ENCODE data around the gene GHSR. TPM values are rescaled to one million over a fixed set of nuclear protein-coding genes. Genes with fewer than 3 reads are reported as not detected.

GHSR gene
- total and polyA plus RNA-seq, 4 donors = not detected

GRCh38 chr3:172467170-172467824 lies 19.0 kb upstream of the GHSR start (continued):
- TF ChIP-seq FOXA2 (IDR thresholded peaks at IDR 0.05) (no peak), CTCF (IDR thresholded peaks at IDR 0.05; ENCODE audit: low read depth, low read length, missing input control) (no peak), HNF4G (IDR thresholded peaks at IDR 0.05) (no peak), HNF4A (conservative IDR thresholded peaks at IDR 0.05) (no peak)

- Histone ChIP-seq H3K4me3 (ENCODE audit: low read depth in 1 of 3, low read length in 3 of 3) (no peak overlapping the region), H3K4me1 (ENCODE audit: control insufficient read depth in 4 of 4, insufficient read depth in 4 of 4, low read length in 3 of 4) (no peaks in the 10 kb centered on the region), H3K36me3 (ENCODE audit: control insufficient read depth in 4 of 4, insufficient read depth in 3 of 4, low read depth in 1 of 4, low read length in 3 of 4) (no peaks in the 10 kb centered on the region), H3K27me3 (ENCODE audit: control insufficient read depth in 4 of 4, insufficient read depth in 4 of 4, low read length in 3 of 4) (no peaks in the 10 kb centered on the region), H3K9ac (ENCODE audit: low read depth in 1 of 2, low read length in 2 of 2) (no peak overlapping the region), H3K9me3 (ENCODE audit: control insufficient read depth in 4 of 4, low read length in 3 of 4) (no peaks in the 10 kb centered on the region), H3K27ac (ENCODE audit: low read depth in 1 of 2, low read length in 2 of 2) (no peak overlapping the region)
- TF ChIP-seq RXRA (IDR thresholded peaks at IDR 0.05) = no peak
- TF ChIP-seq CTCF (IDR thresholded peaks at IDR 0.05; ENCODE audit: low read depth, low read length, missing input control) = no peak
- no peak for TF ChIP-seq TAF1 (conservative IDR thresholded peaks at IDR 0.05)
- TF ChIP-seq ZBTB33 (IDR thresholded peaks at IDR 0.05) = no peak
- no peak for TF ChIP-seq RAD21 (IDR thresholded peaks at IDR 0.05)
- no peak for TF ChIP-seq GABPA (IDR thresholded peaks at IDR 0.05 in 1 of 2, conservative IDR thresholded peaks at IDR 0.05 in 1 of 2)
- 81% methylated on average over 4 of the region's 4 CpGs for WGBS
- no peak for DNase-seq (ENCODE audit: low spot score)
Measured at GRCh38 chr3:172466553-172467130, 18.4 kb upstream of the GHSR start.

- Histone ChIP-seq H3K9me3 (ENCODE audit: control insufficient read depth in 4 of 4, low read length in 3 of 4) (no peaks in the 10 kb centered on the region), H3K27ac (ENCODE audit: low read depth in 1 of 2, low read length in 2 of 2) (no peak overlapping the region), H3K27me3 (ENCODE audit: control insufficient read depth in 4 of 4, insufficient read depth in 4 of 4, low read length in 3 of 4) (no peaks in the 10 kb centered on the region), H3K36me3 (ENCODE audit: control insufficient read depth in 4 of 4, insufficient read depth in 3 of 4, low read depth in 1 of 4, low read length in 3 of 4) (no peaks in the 10 kb centered on the region), H3K4me3 (ENCODE audit: low read depth in 1 of 3, low read length in 3 of 3) (no peak overlapping the region), H3K4me1 (ENCODE audit: control insufficient read depth in 4 of 4, insufficient read depth in 4 of 4, low read length in 3 of 4) (no peaks in the 10 kb centered on the region), H3K9ac (ENCODE audit: low read depth in 1 of 2, low read length in 2 of 2) (no peak overlapping the region)
- no peak for DNase-seq (ENCODE audit: low spot score)
- TF ChIP-seq YY1 (IDR thresholded peaks at IDR 0.05) = no peak
- TF ChIP-seq TAF1 (conservative IDR thresholded peaks at IDR 0.05) = no peak
- TF ChIP-seq CTCF (IDR thresholded peaks at IDR 0.05; ENCODE audit: low read depth, low read length, missing input control) = no peak
- TF ChIP-seq RAD21 (IDR thresholded peaks at IDR 0.05) = no peak
- TF ChIP-seq FOXA2 (IDR thresholded peaks at IDR 0.05) = no peak
- no peak for TF ChIP-seq MAX (IDR thresholded peaks at IDR 0.05)
- no peak for TF ChIP-seq ZBTB33 (IDR thresholded peaks at IDR 0.05)
- TF ChIP-seq GABPA (IDR thresholded peaks at IDR 0.05 in 1 of 2, conservative IDR thresholded peaks at IDR 0.05 in 1 of 2) = no peak
- no peak for TF ChIP-seq JUND (IDR thresholded peaks at IDR 0.05)
- TF ChIP-seq HNF4A (conservative IDR thresholded peaks at IDR 0.05) = no peak
- no peak for TF ChIP-seq NR2F2 (IDR thresholded peaks at IDR 0.05)
- TF ChIP-seq RXRA (IDR thresholded peaks at IDR 0.05) = no peak
- TF ChIP-seq FOXA1 (IDR thresholded peaks at IDR 0.05) = no peak
- no peak for TF ChIP-seq HNF4G (IDR thresholded peaks at IDR 0.05)
- no peak for TF ChIP-seq EGR1 (IDR thresholded peaks at IDR 0.05; ENCODE audit: low read depth in 2 of 2)
- TF ChIP-seq ATF3 (IDR thresholded peaks at IDR 0.05) = no peak
- TF ChIP-seq SP1 (IDR thresholded peaks at IDR 0.05) = no peak
Measured at GRCh38 chr3:172465281-172465680, 17.0 kb upstream of the GHSR start.
